HG03097 (cell line): ENCODE measurements around the gene CACNB3.

Experiments used
- ATAC-seq: cut with Tn5 transposase; IDR thresholded peaks from one replicate; pipeline ENCODE4 v1.9.1; 2021; ENCODE audit not compliant: unreplicated experiment, low FRiP score

Gene CACNB3

DNA sequence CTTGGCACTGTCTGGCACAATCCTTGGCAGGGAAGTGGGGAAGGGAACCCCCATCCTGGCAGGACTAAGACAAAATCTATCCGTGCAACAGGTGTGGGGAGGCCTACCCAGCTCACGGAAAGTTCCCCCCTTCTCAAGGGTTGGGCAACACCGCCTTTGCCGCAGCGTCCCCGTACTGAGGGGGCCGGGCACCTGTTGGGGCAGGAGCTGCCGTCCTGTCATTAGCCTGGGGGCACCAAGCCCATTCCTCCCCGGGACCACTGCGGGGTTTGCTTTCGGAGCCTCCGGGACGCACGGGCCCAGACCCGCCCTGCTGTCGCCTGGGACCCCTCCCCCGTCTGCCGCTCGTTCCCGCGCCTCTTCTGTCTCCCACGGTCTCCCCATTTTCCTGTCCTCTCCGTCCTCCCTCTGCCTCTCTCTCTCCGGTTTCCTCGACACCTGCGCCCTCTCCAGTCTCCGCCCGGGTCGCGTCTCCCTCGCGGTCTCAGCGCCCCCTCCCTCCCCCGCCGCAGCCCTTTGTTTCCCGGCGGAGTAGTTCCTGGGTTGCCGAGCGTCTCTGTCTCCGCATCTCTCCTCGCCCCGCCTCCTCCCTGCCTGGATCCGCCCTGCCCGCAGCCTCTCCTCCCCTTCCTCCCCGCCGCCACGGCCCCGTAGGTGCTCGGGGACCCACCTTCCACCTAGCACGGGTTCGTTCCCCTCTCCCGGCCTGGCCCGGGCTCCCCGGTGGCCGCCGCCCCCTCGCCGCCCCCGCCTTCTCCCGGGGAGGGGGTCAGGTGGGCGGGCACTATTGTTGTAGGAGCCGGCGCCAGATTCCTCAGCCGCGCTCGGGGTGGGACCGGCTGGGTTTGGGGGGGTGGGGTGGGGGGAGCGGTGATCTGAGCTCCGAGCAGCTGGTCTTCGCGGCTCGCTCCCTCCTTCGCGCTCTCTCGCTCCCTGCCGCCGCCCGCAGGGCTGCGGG is at the start of gene CACNB3:
Gene CACNB3 (plus strand): TSS at position 624 of the 958 bp plus-strand sequence. CDS start 434 bp downstream, outside the sequence.
- ATAC-seq: no peak

- ATAC-seq: no peak
Measured at GRCh38 chr12:48768736-48769135, 49.6 kb upstream of the CACNB3 start.

- no peak for ATAC-seq
Measured at GRCh38 chr12:48770756-48771155, 47.5 kb upstream of the CACNB3 start.

- ATAC-seq: no peak
Measured at GRCh38 chr12:48771588-48772112, 46.6 kb upstream of the CACNB3 start.

- ATAC-seq: no peak
Measured at GRCh38 chr12:48773686-48774085, 44.6 kb upstream of the CACNB3 start.

- ATAC-seq: no peak
Measured at GRCh38 chr12:48774516-48774915, 43.8 kb upstream of the CACNB3 start.

DNA sequence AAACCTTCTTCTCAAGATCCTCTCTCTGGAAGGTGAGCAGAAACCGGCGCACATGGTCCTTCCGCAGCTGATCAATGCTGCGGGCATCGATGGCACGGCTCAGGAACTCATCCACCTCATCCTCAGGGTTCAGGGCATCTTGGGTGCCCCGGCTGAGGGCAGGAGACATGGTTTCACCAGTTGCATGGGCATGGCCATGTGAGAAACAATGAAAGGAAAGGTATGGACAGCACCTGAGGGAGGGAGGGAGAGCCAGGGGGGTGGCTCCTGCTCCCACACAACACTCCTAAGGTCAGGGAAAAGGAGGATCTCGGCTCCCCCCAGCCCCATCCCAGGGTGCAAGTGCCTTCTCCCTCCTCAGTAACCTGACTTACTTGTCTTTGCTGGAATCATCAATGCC is 43.0 kb upstream of the CACNB3 start:
- no peak for ATAC-seq

DNA sequence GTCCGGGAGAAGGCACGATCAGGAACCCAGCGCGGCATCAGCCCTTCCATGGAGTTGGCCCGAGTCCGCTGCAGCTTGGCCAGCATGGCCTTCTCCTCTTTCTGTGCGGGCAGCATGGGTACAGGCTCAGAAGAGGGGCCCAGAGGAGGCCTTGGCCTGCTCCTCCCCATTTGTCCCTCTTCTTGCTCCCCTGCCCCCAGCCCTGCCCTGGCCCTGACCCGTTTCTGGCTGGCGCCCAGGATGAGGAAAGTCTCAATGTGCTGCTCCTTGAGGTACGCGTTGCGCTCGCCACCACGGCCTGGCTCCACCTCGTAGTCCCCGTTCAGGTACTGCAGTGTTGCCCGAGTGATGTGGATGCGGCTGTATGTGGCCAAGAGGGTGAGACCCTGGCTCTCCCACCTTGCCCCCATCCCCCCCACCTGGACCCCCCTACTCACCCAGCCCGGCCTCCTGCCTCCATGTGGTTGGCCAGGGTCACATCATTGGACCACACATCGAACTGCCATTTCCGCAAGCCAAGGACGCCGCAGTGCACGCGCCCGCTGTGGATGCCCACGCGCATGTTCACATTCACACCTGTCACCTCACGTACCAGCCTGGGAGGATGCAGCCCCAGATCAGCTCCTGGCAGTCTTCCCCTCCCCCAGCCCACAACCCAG is 42.2 kb upstream of the CACNB3 start:
- ATAC-seq: no peak

DNA sequence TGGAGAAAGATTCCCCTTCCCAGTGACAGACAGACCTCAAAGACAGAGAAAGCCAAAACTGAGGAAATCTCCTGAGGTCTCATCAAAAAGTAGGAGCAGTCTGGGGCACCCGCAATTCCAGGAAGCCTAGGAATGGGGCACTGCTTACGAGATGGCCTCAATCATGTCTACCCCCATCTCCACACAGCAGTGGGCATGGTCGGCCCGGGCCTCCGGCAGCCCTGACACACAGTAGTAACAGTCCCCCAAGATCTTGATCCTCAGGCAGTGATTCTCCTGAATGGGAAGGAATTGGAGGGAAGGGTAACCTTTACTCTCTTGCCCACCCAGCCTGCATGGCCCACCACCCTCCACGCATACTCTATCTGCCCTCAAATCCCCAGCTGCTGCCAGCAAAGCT is 41.3 kb upstream of the CACNB3 start:
- ATAC-seq: no peak

GRCh38 chr12:48777501-48778400 is 40.5 kb upstream of the CACNB3 start:
- no peak for ATAC-seq

DNA sequence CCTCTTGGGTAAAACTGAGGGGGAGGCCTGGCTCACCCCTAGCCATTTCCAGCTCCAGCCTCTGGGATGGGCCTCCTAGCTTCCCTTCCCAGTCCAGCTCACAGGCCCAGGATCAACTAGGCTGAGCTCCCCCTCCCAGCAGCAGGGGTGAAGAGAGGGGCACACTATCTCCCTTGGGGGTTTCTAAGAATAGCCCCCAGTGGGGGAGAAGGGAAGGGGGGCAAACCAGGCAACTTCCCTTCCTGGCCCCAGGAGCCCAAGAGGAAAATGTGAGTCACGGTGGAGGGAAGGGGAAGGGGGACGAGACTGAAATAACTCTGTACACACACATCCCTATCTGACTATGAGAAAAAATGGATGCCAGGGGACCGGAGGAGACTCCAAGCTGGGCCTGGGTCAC is 38.4 kb upstream of the CACNB3 start:
- no peak for ATAC-seq

DNA sequence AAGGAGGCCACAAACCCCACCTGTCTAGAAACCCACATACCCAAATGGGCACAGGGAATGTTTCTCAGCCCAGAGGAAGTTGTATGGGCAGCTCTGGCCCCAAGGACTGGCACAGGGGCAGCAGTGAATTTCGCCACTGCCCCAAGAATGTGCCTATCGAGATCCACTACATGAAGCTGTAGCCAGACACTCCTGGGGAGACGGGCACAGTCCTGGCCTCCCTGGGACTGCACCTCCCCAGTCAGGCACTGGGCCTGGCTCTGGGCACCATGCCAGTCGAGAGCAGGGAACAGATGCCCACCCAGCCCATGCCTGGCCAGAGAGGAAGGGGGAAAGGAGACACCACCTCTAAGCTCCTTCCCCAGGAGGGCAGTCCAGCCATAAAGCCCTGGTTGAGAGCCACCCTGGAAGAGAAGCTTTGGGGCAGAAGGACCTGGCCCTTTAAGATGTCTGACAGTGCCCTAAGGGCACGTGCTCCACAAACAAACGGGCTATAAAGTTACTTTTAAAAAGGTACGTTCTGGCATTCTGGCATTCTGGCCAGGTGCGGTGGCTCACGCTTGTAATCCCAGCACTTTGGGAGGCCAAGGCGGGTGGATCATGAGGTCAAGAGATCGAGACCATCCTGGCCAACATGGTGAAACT is 37.8 kb upstream of the CACNB3 start:
- ATAC-seq: no peak

- no peak for ATAC-seq
Measured at GRCh38 chr12:48781750-48782456, 36.4 kb upstream of the CACNB3 start.

GRCh38 chr12:48782457-48783395 is 35.6 kb upstream of the CACNB3 start:
- no peak for ATAC-seq

- ATAC-seq: no peak
Measured at GRCh38 chr12:48783432-48783831, 34.9 kb upstream of the CACNB3 start.

DNA sequence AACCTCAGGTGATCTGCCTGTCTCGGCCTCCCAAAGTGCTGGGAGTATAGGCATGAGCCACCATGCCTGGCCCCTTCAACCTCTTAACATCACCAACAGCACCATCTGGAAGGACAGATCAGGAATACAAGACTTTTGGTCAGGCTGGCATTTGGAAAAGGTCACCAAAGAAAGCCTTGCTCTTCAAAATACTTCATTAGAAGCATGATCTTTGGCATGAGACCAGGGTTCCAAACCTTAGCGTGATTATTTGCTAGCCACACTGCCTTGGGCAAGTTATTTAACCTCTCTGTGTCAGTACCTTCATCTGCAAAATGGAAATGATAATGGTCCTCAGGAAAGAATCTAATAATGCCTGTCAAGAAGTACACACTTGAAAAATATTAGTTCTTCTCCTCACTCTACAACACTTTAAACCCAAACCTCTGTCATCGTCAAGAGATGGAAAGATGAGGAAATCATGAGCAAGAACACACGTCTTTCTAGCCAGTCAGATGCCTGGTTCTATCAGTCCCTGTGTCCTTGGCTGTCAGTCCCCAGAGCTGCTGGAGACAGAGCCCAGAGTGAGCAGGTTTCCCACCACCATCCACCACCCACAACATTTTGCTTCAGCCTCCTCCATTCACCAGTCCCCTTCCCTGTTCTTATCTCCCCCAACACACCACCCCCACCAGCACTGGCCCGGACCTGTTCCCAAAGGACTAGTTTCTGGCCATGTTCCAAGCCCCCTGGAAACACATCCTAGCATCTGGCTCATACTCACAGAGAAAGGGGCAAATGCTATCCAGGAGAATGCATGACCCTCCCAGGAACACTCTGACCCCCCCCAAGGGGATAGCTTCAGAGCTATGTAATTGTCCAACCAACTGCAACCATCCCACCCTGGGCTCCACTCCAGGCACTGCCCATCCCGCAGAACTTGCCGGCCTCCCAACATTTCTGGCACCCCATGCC is 31.4 kb upstream of the CACNB3 start:
- no peak for ATAC-seq

- no peak for ATAC-seq
Measured at GRCh38 chr12:48787791-48788523, 30.3 kb upstream of the CACNB3 start.
